PC-3 (cell line): Measurements from ENCODE around the gene DCHS2. TPM values are rescaled to one million over a fixed set of nuclear protein-coding genes. Genes with fewer than 3 reads are reported as not detected.

Source experiments
- ATAC-seq: fragments of 200-7000 bp; cut with Tn5 transposase; 2 replicates; pipeline ENCODE4 v1.9.1; 2020; ENCODE audit warnings: mild to moderate bottlenecking, moderate library complexity
- BruUV-seq: library from RNA; stranded (reverse); fragments of 400-500 nt; replicated peaks from 2 replicates; lab custom pipeline; 2021; lab: Mats Ljungman, UMichigan
- CTCF ChIA-PET: fragments of 300-600 bp; sonication (Branson Sonifier 250); formaldehyde crosslinking; loops from one replicate; lab custom pipeline; 2022; ENCODE audit warnings: antibody characterized with exemption; lab: Charles Lee
- POLR2A ChIA-PET: fragments of 300-600 bp; sonication (Branson Sonifier 250); formaldehyde crosslinking; loops from one replicate; lab custom pipeline; 2022; ENCODE audit warnings: antibody characterized with exemption; ENCODE audit not compliant: unreplicated experiment; lab: Charles Lee
- DNase-seq: peaks from one replicate; pipeline ENCODE4 v3.0.0-alpha.2; 2015
- H2AFZ ChIP-seq: fragments of 300-600 bp; sonication (generic); 2 replicates; pipeline ENCODE4 v1.6.0; 2016; ENCODE audit warnings: antibody characterized with exemption, low read length
- H3F3A ChIP-seq: fragments of 300-600 bp; sonication (generic); one replicate; pipeline ENCODE4 v1.6.0; 2017; ENCODE audit warnings: antibody characterized with exemption, low read length, control low read depth, mild to moderate bottlenecking; ENCODE audit not compliant: unreplicated experiment
- H3K27ac ChIP-seq: fragments of 300-600 bp; sonication (generic); 2 replicates; pipeline ENCODE4 v1.5.1; 2016; ENCODE audit warnings: mild to moderate bottlenecking, low read length
- H3K27me3 ChIP-seq: fragments of 300-600 bp; sonication (generic); 2 replicates; pipeline ENCODE4 v1.6.1; 2016; ENCODE audit warnings: low read length, mixed read lengths
- H3K36me3 ChIP-seq: fragments of 300-600 bp; sonication (generic); 2 replicates; pipeline ENCODE4 v1.6.1; 2016; ENCODE audit warnings: low read depth, mixed run types, low read length, mixed read lengths
- H3K4me1 ChIP-seq: fragments of 300-600 bp; sonication (generic); 2 replicates; pipeline ENCODE4 v1.5.1; 2016; ENCODE audit warnings: low read length; ENCODE audit not compliant: insufficient read depth
- H3K4me2 ChIP-seq: fragments of 300-600 bp; sonication (generic); 2 replicates; pipeline ENCODE4 v1.6.0; 2016; ENCODE audit warnings: low read length
- H3K4me3 ChIP-seq: fragments of 300-600 bp; sonication (generic); 2 replicates; pipeline ENCODE4 v1.5.1; 2016; ENCODE audit warnings: mild to moderate bottlenecking, low read length, mixed read lengths
- H3K79me2 ChIP-seq: fragments of 300-600 bp; sonication (generic); 2 replicates; pipeline ENCODE4 v1.6.1; 2017; ENCODE audit warnings: low read length, mixed read lengths
- H3K9ac ChIP-seq: fragments of 300-600 bp; sonication (generic); 2 replicates; pipeline ENCODE4 v1.6.0; 2016; ENCODE audit warnings: mild to moderate bottlenecking, low read length
- H3K9me2 ChIP-seq: fragments of 300-600 bp; sonication (generic); replicated peaks from 2 replicates; pipeline ENCODE4 v1.6.1; 2016; ENCODE audit warnings: mixed run types, low read length, mixed read lengths
- H3K9me3 ChIP-seq: fragments of 300-600 bp; sonication (generic); 2 replicates; pipeline ENCODE4 v1.6.1; 2016; ENCODE audit warnings: low read length, mixed read lengths
- H4K20me1 ChIP-seq: fragments of 300-600 bp; sonication (generic); 2 replicates; pipeline ENCODE4 v1.6.1; 2016; ENCODE audit warnings: low read length, mixed read lengths
- EZH2 ChIP-seq: fragments of 300-600 bp; sonication (generic); IDR thresholded peaks from one replicate; pipeline ENCODE4 v1.6.1; 2017; ENCODE audit warnings: antibody characterized with exemption, mild to moderate bottlenecking, low read length; ENCODE audit not compliant: unreplicated experiment
- EZH2phosphoT487 ChIP-seq: fragments of 300-600 bp; sonication (generic); IDR thresholded peaks from 2 replicates; pipeline ENCODE4 v1.6.1; 2018; ENCODE audit warnings: mild to moderate bottlenecking, antibody characterized with exemption, low read length, borderline replicate concordance
- intact Hi-C: fragments of 100-400 bp; cut with micrococcal nuclease; formaldehyde crosslinking; loops from 2 replicates; pipeline ENCODE4 v1.9.0; 2023
- total RNA-seq: library from RNA; depleted of rRNA; stranded (reverse); fragments of >200 nt; gene quantifications from 2 replicates; pipeline ENCODE4 v1.2.3, GENCODE V29; 2014
- TF ChIP-seq, protein P1 (sequence below): fragments of 300-600 bp; sonication (generic); conservative IDR thresholded peaks from 2 replicates; pipeline ENCODE4 v1.5.1; 2017; ENCODE audit warnings: antibody characterized with exemption, low read depth, mild to moderate bottlenecking, low read length

The DCHS2 gene
- total RNA-seq, 1 experiment from 2014 or later: 0.22 TPM

DNA sequence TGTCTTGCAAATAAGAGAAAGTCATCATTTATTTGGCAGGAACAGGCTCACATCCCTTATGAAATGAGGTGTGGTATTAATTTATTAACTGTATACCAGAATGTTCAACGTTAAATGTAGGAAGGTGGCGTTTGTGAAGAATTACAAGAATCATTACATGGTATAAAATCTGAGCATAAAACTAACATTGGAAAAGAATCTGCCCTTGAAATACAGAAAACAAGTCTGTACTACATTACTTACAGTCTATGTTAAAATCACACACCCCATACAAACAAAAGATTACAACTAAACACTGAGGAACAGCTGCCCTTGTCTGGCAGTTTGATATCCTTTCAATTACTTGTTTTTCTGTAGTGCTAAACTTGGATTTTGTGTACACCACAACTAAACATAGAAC is 131.1 kb downstream of the DCHS2 start:
- no peaks in the 10 kb centered on the region for H3K4me1 ChIP-seq
- no peak overlapping the region for H3K9ac ChIP-seq
- peaks cover 35% of the 10 kb centered on the region for H3K27me3 ChIP-seq
- ChIA-PET POLR2A (no interaction called here), CTCF (no interaction called here)
- no peaks in the 10 kb centered on the region for H3F3A ChIP-seq
- no peaks in the 10 kb centered on the region for H3K9me2 ChIP-seq
- no peaks in the 10 kb centered on the region for H4K20me1 ChIP-seq
- no peak overlapping the region for H2AFZ ChIP-seq
- TF ChIP-seq EZH2 (no peak), EZH2phosphoT487 (no peak)
- TF ChIP-seq, protein P1, sequence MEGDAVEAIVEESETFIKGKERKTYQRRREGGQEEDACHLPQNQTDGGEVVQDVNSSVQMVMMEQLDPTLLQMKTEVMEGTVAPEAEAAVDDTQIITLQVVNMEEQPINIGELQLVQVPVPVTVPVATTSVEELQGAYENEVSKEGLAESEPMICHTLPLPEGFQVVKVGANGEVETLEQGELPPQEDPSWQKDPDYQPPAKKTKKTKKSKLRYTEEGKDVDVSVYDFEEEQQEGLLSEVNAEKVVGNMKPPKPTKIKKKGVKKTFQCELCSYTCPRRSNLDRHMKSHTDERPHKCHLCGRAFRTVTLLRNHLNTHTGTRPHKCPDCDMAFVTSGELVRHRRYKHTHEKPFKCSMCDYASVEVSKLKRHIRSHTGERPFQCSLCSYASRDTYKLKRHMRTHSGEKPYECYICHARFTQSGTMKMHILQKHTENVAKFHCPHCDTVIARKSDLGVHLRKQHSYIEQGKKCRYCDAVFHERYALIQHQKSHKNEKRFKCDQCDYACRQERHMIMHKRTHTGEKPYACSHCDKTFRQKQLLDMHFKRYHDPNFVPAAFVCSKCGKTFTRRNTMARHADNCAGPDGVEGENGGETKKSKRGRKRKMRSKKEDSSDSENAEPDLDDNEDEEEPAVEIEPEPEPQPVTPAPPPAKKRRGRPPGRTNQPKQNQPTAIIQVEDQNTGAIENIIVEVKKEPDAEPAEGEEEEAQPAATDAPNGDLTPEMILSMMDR: no peak
- H3K36me3 ChIP-seq: no peaks in the 10 kb centered on the region
- H3K4me3 ChIP-seq: no peak overlapping the region
- H3K9me3 ChIP-seq: no peaks in the 10 kb centered on the region
- BruUV-seq: no TSS peak
- no peak overlapping the region for H3K27ac ChIP-seq
- intact Hi-C loops: no loop called here
- DNase-seq: no peak
- ATAC-seq: no peak
- no peak overlapping the region for H3K4me2 ChIP-seq
- no peaks in the 10 kb centered on the region for H3K79me2 ChIP-seq

DNA sequence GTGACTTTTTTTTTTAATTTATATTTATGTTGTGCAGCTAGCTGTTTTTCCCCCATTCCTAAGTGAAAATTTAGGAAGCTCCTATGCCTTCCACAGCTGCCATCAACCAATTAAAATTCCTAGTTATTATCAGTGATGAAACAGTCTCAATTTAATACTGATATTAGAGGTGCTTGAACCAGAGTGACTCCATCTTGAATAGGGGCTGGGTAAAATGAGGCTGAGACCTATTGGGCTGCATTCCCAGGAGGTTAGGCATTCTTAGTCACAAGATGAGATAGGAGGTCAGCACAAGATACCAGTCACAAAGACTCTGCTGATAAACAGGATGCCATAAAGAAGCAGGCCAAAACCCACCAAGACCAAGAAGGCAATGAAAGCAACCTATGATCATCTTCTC is 136.7 kb downstream of the DCHS2 start:
- TF ChIP-seq, protein P1: no peak
- TF ChIP-seq EZH2: no peak
- TF ChIP-seq EZH2phosphoT487: no peak
- Histone ChIP-seq H3K9ac (no peak overlapping the region), H3K4me3 (no peak overlapping the region), H3K4me1 (no peaks in the 10 kb centered on the region), H3K9me3 (no peaks in the 10 kb centered on the region), H3F3A (no peaks in the 10 kb centered on the region), H3K79me2 (no peaks in the 10 kb centered on the region), H3K27ac (no peak overlapping the region), H3K27me3 (peaks cover 12% of the 10 kb centered on the region), H3K4me2 (no peak overlapping the region), H3K36me3 (no peaks in the 10 kb centered on the region), H3K9me2 (no peaks in the 10 kb centered on the region), H4K20me1 (no peaks in the 10 kb centered on the region), H2AFZ (no peak overlapping the region)
- no peak for ATAC-seq
- no peak for DNase-seq
- intact Hi-C loops: no loop called here
- no TSS peak for BruUV-seq
- ChIA-PET CTCF (no interaction called here), POLR2A (no interaction called here)

- H3F3A ChIP-seq: no peaks in the 10 kb centered on the region
- H3K36me3 ChIP-seq: no peaks in the 10 kb centered on the region
- H3K9ac ChIP-seq: no peak overlapping the region
- no peak overlapping the region for H3K27ac ChIP-seq
- intact Hi-C loops: no loop called here
- no peaks in the 10 kb centered on the region for H3K9me3 ChIP-seq
- no peaks in the 10 kb centered on the region for H4K20me1 ChIP-seq
- POLR2A ChIA-PET: no interaction called here
- ATAC-seq (peak; percentile 46; the same call in 1 of the 2 replicates), DNase-seq (peak; percentile 35)
- no peak overlapping the region for H3K4me2 ChIP-seq
- CTCF ChIA-PET: no interaction called here
- no TSS peak for BruUV-seq
- no peak overlapping the region for H3K4me3 ChIP-seq
- H3K79me2 ChIP-seq: no peaks in the 10 kb centered on the region
- H2AFZ ChIP-seq: no peak overlapping the region
- no peaks in the 10 kb centered on the region for H3K4me1 ChIP-seq
- H3K27me3 ChIP-seq: peaks cover 18% of the 10 kb centered on the region
- no peaks in the 10 kb centered on the region for H3K9me2 ChIP-seq
- no peak for TF ChIP-seq EZH2
- TF ChIP-seq, protein P1: peak; percentile 54
Observed at GRCh38 chr4:154349829-154350228, 141.8 kb downstream of the DCHS2 start.
